MCF 10A (cell line): ENCODE data around the gene KTI12. TPM values are rescaled to one million over a fixed set of nuclear protein-coding genes. Genes with fewer than 3 reads are reported as not detected.
A peak's percentile ranks its signal among the peaks of the same experiment; 100 is the strongest.

Source experiments
- BruUV-seq: library from RNA; stranded (reverse); fragments of 400-500 nt; replicated peaks from 2 replicates; lab custom pipeline; 2021; lab: Mats Ljungman, UMichigan
- CTCF ChIA-PET: fragments of 300-600 bp; sonication (Branson Sonifier 250); formaldehyde crosslinking; extraction: SDS; loops from one replicate; lab custom pipeline; 2021; ENCODE audit warnings: antibody characterized with exemption, inconsistent platforms; lab: Yijun Ruan, JAX
- POLR2A ChIA-PET: fragments of 300-600, 350-650 bp; sonication (Branson Sonifier 250); formaldehyde crosslinking; extraction: SDS; loops from one replicate; lab custom pipeline; 2020; ENCODE audit warnings: antibody characterized with exemption, inconsistent platforms; lab: Yijun Ruan, JAX
- DNase-seq: peaks from one replicate; pipeline ENCODE4 v3.0.0-alpha.2; 2018; ENCODE audit not compliant: unreplicated experiment
- H3K27ac Mint-ChIP-seq: one replicate; pipeline ENCODE4 v1.8.0; 2022; ENCODE audit warnings: mild to moderate bottlenecking, low read depth, mixed read lengths; ENCODE audit not compliant: unreplicated experiment
- H3K27me3 Mint-ChIP-seq: one replicate; pipeline ENCODE4 v1.8.0; 2022; ENCODE audit warnings: mixed read lengths; ENCODE audit not compliant: insufficient read depth, unreplicated experiment
- H3K36me3 Mint-ChIP-seq: one replicate; pipeline ENCODE4 v1.8.0; 2022; ENCODE audit warnings: mild to moderate bottlenecking, moderate library complexity, mixed read lengths; ENCODE audit not compliant: insufficient read depth, unreplicated experiment
- H3K4me1 Mint-ChIP-seq: one replicate; pipeline ENCODE4 v1.8.0; 2022; ENCODE audit warnings: mixed read lengths; ENCODE audit not compliant: insufficient read depth, unreplicated experiment
- H3K4me3 Mint-ChIP-seq: one replicate; pipeline ENCODE4 v1.8.0; 2022; ENCODE audit warnings: mild to moderate bottlenecking, moderate library complexity, mixed read lengths; ENCODE audit not compliant: unreplicated experiment
- H3K9me3 Mint-ChIP-seq: one replicate; pipeline ENCODE4 v1.8.0; 2022; ENCODE audit warnings: mixed read lengths; ENCODE audit not compliant: unreplicated experiment
- intact Hi-C: fragments of 100-400 bp; cut with micrococcal nuclease; formaldehyde crosslinking; loops from 2 replicates; pipeline ENCODE4 v1.14.1; 2022
- total RNA-seq: library from RNA; stranded (reverse); gene quantifications from 2 replicates; pipeline ENCODE4 v1.2.3, GENCODE V29; 2022
- TF ChIP-seq, protein P1 (sequence below): fragments of 200-600 bp; IDR thresholded peaks from one replicate; pipeline ENCODE4 v1.8.0; 2022; ENCODE audit warnings: antibody characterized with exemption, mild to moderate bottlenecking; ENCODE audit not compliant: unreplicated experiment

The KTI12 gene
- total RNA-seq, 1 experiment from 2014 or later = 7.0 TPM

DNA sequence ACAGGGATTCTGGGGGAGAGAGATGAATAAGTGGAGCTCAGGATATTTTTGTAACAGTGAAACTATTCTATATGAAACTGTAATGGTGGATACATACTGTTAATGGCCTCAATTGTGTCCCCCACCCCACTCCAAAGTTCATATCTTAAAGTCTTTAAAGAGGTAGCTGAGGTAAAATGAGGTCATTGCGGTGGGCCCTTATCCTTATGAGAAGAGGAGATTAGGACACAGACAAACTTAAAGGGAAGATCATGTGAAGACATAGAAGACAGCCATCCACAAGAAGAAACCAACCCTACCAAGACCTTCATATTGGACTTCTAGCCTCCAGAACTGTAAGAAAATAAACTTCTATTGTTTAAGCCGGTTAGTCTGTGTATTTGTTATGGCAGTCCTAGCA lies 11.6 kb upstream of the KTI12 start:
- peaks cover 36% of the 10 kb centered on the region for H3K36me3 Mint-ChIP-seq
- DNase-seq = no peak
- H3K27me3 Mint-ChIP-seq = no peaks in the 10 kb centered on the region
- H3K9me3 Mint-ChIP-seq = peaks cover 7% of the 10 kb centered on the region
- intact Hi-C loops = no loop called here
- H3K4me3 Mint-ChIP-seq = no peak overlapping the region
- no TSS peak for BruUV-seq
- no peak overlapping the region for H3K27ac Mint-ChIP-seq
- H3K4me1 Mint-ChIP-seq = peaks cover 11% of the 10 kb centered on the region
- ChIA-PET CTCF (interaction anchor here (0.6 kb wide), 1 partner anchor 1309 kb away, joined by 3 read pairs; no protein-coding TSS in a partner anchor), POLR2A (interaction anchor here (0.6 to 6.5 kb wide), 3 partner anchors 12 to 353 kb away, joined by 3 to 30 read pairs (median 4); partner anchors contain the start of gene KTI12)
- TF ChIP-seq, protein P1, sequence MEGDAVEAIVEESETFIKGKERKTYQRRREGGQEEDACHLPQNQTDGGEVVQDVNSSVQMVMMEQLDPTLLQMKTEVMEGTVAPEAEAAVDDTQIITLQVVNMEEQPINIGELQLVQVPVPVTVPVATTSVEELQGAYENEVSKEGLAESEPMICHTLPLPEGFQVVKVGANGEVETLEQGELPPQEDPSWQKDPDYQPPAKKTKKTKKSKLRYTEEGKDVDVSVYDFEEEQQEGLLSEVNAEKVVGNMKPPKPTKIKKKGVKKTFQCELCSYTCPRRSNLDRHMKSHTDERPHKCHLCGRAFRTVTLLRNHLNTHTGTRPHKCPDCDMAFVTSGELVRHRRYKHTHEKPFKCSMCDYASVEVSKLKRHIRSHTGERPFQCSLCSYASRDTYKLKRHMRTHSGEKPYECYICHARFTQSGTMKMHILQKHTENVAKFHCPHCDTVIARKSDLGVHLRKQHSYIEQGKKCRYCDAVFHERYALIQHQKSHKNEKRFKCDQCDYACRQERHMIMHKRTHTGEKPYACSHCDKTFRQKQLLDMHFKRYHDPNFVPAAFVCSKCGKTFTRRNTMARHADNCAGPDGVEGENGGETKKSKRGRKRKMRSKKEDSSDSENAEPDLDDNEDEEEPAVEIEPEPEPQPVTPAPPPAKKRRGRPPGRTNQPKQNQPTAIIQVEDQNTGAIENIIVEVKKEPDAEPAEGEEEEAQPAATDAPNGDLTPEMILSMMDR = no peak

DNA sequence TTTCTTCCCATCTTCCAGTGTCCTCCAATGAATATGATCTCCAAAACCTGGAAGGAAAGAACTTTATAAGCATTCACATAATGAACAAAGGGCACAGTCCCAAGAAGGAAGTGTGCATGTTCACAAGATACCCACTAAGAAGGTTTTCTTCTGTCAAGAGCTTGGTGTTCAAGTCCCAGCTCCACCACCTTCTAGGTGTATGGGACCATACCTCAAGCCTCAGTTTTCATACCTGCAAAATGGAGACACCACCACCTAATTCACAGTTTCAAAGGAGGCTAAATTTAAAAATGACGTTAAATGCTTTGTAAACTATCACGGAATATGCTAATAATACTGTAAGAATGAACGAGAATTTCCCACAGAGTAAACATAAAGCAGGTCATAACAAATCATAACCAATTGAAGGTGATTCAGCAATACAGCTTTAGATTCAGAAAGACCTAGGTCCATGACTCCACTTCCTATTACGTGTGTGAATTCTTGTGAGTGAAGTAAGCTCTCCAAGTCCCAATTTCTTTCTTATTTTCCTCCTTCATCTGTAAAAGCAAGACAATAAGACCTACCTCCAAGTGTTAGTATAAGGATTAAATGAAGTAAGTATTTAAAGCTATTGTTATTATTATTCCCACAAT lies 8.1 kb upstream of the KTI12 start:
- POLR2A ChIA-PET = interaction anchor here (0.6 to 6.5 kb wide), 6 partner anchors 8 to 17 kb away, joined by 4 to 30 read pairs (median 6); partner anchors contain the start of genes BTF3L4, KTI12 and TXNDC12
- peak overlapping the region; percentile 12 for H3K27ac Mint-ChIP-seq
- no TSS peak for BruUV-seq
- H3K36me3 Mint-ChIP-seq = peaks cover 43% of the 10 kb centered on the region
- TF ChIP-seq, protein P1 = no peak
- DNase-seq = no peak
- H3K27me3 Mint-ChIP-seq = no peaks in the 10 kb centered on the region
- intact Hi-C loops = no loop called here
- no peak overlapping the region for H3K4me3 Mint-ChIP-seq
- CTCF ChIA-PET = interaction anchor here (0.6 to 0.7 kb wide), 2 partner anchors 30 to 785 kb away, joined by 3 read pairs; no protein-coding TSS in a partner anchor
- H3K4me1 Mint-ChIP-seq = peaks cover 15% of the 10 kb centered on the region
- H3K9me3 Mint-ChIP-seq = no peaks in the 10 kb centered on the region

DNA sequence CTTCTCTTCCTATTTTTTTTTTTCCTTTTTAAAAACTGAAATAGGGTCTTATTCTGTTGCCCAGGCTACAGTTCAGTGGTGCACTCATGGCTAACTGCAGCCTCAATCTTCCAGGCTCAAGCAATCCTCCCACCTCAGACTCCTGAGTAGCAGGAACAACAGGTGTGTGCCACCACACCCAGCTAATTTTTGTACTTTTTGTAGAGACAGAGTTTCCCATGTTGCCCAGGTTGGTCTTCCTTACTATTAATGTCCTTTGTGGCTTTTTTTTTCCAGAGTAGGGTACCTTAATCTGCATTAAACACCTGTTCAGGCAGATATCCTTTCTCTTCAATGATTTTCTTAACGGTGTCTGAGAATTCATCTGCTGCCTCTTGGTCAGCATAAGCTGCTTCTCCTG lies 4.3 kb upstream of the KTI12 start:
- BruUV-seq = no TSS peak
- Mint-ChIP-seq H3K27ac (no peak overlapping the region), H3K36me3 (peaks cover 46% of the 10 kb centered on the region), H3K4me3 (no peak overlapping the region), H3K9me3 (no peaks in the 10 kb centered on the region), H3K27me3 (no peaks in the 10 kb centered on the region), H3K4me1 (peaks cover 6% of the 10 kb centered on the region)
- intact Hi-C loops = no loop called here
- TF ChIP-seq, protein P1 = no peak
- ChIA-PET POLR2A (interaction anchor here (0.6 to 1.3 kb wide), 5 partner anchors 10 to 362 kb away, joined by 3 to 5 read pairs (median 3); no protein-coding TSS in a partner anchor), CTCF (interaction anchor here (0.7 to 1.3 kb wide), 2 partner anchors 8 to 11 kb away, joined by 3 read pairs; no protein-coding TSS in a partner anchor)
- no peak for DNase-seq

DNA sequence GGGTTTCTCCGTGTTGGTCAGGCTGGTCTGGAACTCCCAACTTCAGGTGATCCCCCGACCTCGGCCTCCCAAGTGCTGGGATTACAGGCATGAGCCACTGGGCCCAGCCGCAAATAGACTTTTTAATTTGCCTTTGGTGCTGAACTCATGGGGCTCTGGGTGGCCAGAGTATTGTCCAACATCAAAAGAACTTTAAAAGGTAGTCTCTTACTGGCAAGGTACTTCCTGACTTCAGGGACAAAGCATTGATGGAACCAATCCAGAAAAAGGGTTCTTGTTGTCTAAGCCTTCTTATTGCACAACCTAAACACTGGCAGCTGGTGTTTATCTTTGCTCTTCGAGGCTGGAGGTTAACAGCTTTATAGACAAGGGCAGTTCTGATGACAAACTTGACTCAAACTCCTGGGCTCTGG lies 3.8 kb upstream of the KTI12 start:
- peak; percentile 65 for DNase-seq
- intact Hi-C loops = no loop called here
- TF ChIP-seq, protein P1 = no peak
- peaks cover 6% of the 10 kb centered on the region for H3K4me1 Mint-ChIP-seq
- no peak overlapping the region for H3K4me3 Mint-ChIP-seq
- ChIA-PET POLR2A (interaction anchor here (0.9 to 1.3 kb wide), 2 partner anchors 10 to 18 kb away, joined by 3 to 5 read pairs; no protein-coding TSS in a partner anchor), CTCF (interaction anchor here (0.7 kb wide), 3 partner anchors 11 to 36 kb away, joined by 3 to 4 read pairs (median 3); no protein-coding TSS in a partner anchor)
- peaks cover 46% of the 10 kb centered on the region for H3K36me3 Mint-ChIP-seq
- H3K9me3 Mint-ChIP-seq = no peaks in the 10 kb centered on the region
- no peak overlapping the region for H3K27ac Mint-ChIP-seq
- no peaks in the 10 kb centered on the region for H3K27me3 Mint-ChIP-seq
- BruUV-seq = no TSS peak
